Thoracic aorta (tissue), 2 donors: Measurements from ENCODE around the gene MOSPD2. TPM values are rescaled to one million over a fixed set of nuclear protein-coding genes. Genes with fewer than 3 reads are reported as not detected.

Experiments
- ATAC-seq: fragments of 150-250 bp; one replicate; pipeline ENCODE4 v1.8.0; 2017; ENCODE audit warnings: low read depth; ENCODE audit not compliant: insufficient number of reproducible peaks, low FRiP score
- DNase-seq: peaks from one replicate; pipeline ENCODE4 v3.0.0-alpha.2; 2020; ENCODE audit warnings: low spot score
- H3K27ac ChIP-seq, 2 donors: fragments of 200-600 bp; sonication (generic); 1 replicate in 1 of 2; 2 replicates in 1 of 2; pipeline ENCODE4 v1.5.1; 2016; ENCODE audit warnings: mild to moderate bottlenecking in 2 of 2, moderate library complexity in 2 of 2
- H3K27me3 ChIP-seq: fragments of 200-600 bp; sonication (generic); replicated peaks from 2 replicates; pipeline ENCODE4 v1.6.0; 2016; ENCODE audit warnings: mild to moderate bottlenecking; ENCODE audit not compliant: insufficient read depth
- H3K36me3 ChIP-seq: fragments of 200-600 bp; sonication (generic); one replicate; pipeline ENCODE4 v1.5.1; 2016
- H3K4me1 ChIP-seq, 2 donors: fragments of 200-600 bp; sonication (generic); 1 replicate in 1 of 2; 2 replicates in 1 of 2; pipeline versions ENCODE4 v1.5.1 to v1.6.0; 2016; ENCODE audit warnings: low read depth in 2 of 2, mild to moderate bottlenecking in 1 of 2; ENCODE audit not compliant: control insufficient read depth in 1 of 2
- H3K4me3 ChIP-seq: fragments of 200-600 bp; sonication (generic); 2 replicates; pipeline ENCODE4 v1.5.1; 2016; ENCODE audit warnings: mild to moderate bottlenecking
- H3K9me3 ChIP-seq: fragments of 200-600 bp; sonication (generic); 2 replicates; pipeline ENCODE4 v1.5.1; 2016
- CTCF ChIP-seq: fragments of 200-600 bp; sonication (generic); IDR thresholded peaks from one replicate; pipeline ENCODE4 v1.5.1; 2019; ENCODE audit warnings: antibody characterized with exemption
- total RNA-seq, 2 donors: library from RNA; depleted of rRNA; stranded (reverse); fragments of >200 nt; gene quantifications; one replicate each; pipeline versions ENCODE4 v1.1.0 to v1.2.3, GENCODE V29; 2016

Gene MOSPD2
- total RNA-seq, 2 donors from 2014 or later: 19.4 to 55.5 TPM

GRCh38 chrX:14936561-14936960 lies 63.3 kb downstream of the MOSPD2 start:
- Histone ChIP-seq H3K4me3 (peak overlapping the region; percentile 27), H3K27ac (peak overlapping the region in 1 of 2 donors; percentile 21), H3K36me3 (no peaks in the 10 kb centered on the region), H3K9me3 (no peaks in the 10 kb centered on the region), H3K27me3 (no peaks in the 10 kb centered on the region), H3K4me1 (no peaks in the 10 kb centered on the region)
- ATAC-seq (no peak), DNase-seq (no peak)
- TF ChIP-seq CTCF: no peak

- H3K27me3 ChIP-seq: no peaks in the 10 kb centered on the region
- DNase-seq: no peak
- no peak for ATAC-seq
- no peak overlapping the region for H3K27ac ChIP-seq
- no peaks in the 10 kb centered on the region for H3K9me3 ChIP-seq
- H3K36me3 ChIP-seq: no peaks in the 10 kb centered on the region
- H3K4me1 ChIP-seq: no peaks in the 10 kb centered on the region
- no peak overlapping the region for H3K4me3 ChIP-seq
- TF ChIP-seq CTCF: no peak
Measured at GRCh38 chrX:14939644-14940043, 66.4 kb downstream of the MOSPD2 start.

GRCh38 chrX:14941301-14941700 lies 68.1 kb downstream of the MOSPD2 start:
- H3K27ac ChIP-seq: no peak overlapping the region
- no peak overlapping the region for H3K4me3 ChIP-seq
- ATAC-seq (no peak), DNase-seq (no peak)
- no peaks in the 10 kb centered on the region for H3K9me3 ChIP-seq
- H3K27me3 ChIP-seq: no peaks in the 10 kb centered on the region
- no peak for TF ChIP-seq CTCF
- no peaks in the 10 kb centered on the region for H3K4me1 ChIP-seq
- no peaks in the 10 kb centered on the region for H3K36me3 ChIP-seq

DNA sequence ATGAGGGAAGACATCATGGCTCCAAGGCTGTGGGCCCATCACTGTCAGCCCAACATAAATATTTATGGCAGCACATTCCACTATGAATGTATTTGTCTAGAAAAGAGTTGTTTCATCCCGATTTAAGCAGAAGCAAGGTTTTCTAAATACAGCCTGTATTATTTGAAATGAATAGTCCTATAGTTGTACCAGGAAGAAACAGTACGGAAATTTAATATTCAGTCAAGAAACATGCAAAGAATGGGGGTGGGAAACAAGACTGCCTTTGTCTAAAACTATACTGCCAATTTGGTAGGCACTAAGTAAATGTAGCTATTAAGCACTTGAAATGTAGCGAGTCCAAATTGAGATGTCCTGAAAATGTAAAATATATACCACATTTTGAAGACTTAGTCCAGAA lies 69.1 kb downstream of the MOSPD2 start:
- H3K27me3 ChIP-seq: no peaks in the 10 kb centered on the region
- no peak overlapping the region for H3K4me3 ChIP-seq
- H3K9me3 ChIP-seq: no peaks in the 10 kb centered on the region
- no peaks in the 10 kb centered on the region for H3K4me1 ChIP-seq
- TF ChIP-seq CTCF: no peak
- no peak overlapping the region for H3K27ac ChIP-seq
- DNase-seq (no peak), ATAC-seq (no peak)
- no peaks in the 10 kb centered on the region for H3K36me3 ChIP-seq

DNA sequence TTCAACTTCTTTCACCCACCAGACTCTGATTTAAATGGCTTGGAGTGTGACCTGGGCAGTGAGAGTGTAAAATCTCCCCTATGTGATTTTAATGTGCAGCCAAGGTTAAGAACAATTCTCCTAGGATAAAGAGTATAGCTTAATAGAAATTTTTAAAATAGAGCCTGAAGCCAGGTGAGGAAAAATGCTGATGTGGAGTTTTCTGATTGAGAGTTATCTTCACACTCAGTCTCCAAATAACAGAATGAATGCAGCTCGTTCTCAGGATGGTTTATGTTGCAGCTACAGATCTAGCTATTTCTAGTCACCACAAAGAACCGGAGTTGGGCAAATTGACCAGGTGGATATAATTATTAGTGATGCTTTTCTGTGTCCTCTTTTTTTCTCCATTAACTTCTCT lies 70.7 kb downstream of the MOSPD2 start:
- TF ChIP-seq CTCF: no peak
- Histone ChIP-seq H3K4me1 (no peaks in the 10 kb centered on the region), H3K4me3 (no peak overlapping the region), H3K36me3 (no peaks in the 10 kb centered on the region), H3K27ac (no peak overlapping the region), H3K9me3 (no peaks in the 10 kb centered on the region), H3K27me3 (no peaks in the 10 kb centered on the region)
- ATAC-seq (no peak), DNase-seq (no peak)
